Right lobe of liver (tissue), 6 donors: ENCODE data around the gene STK10. TPM values are rescaled to one million over a fixed set of nuclear protein-coding genes. Genes with fewer than 3 reads are reported as not detected.

Experiments used
- ATAC-seq, 4 donors: fragments of 200-7000 bp; cut with Tn5 transposase; one replicate each; pipeline ENCODE4 v1.9.1; 2020; ENCODE audit warnings: mild to moderate bottlenecking in 4 of 4, moderate library complexity in 4 of 4
- DNase-seq, 3 donors: peaks; one replicate each; pipeline ENCODE4 v3.0.0-alpha.2; 2020
- H3K27ac ChIP-seq, 3 donors: fragments of 200-600 bp; one replicate each; pipeline ENCODE4 v1.8.0; 2022
- H3K27me3 ChIP-seq, 2 donors: fragments of 200-600 bp; one replicate each; pipeline ENCODE4 v1.8.0; 2022
- H3K36me3 ChIP-seq, 4 donors: fragments of 200-600 bp; sonication (generic) in 1 of 4; one replicate each; pipeline versions ENCODE4 v1.5.1 to v1.8.0; 2017 to 2022; ENCODE audit warnings: control low read depth in 1 of 4
- H3K4me1 ChIP-seq, 4 donors: fragments of 200-600 bp; sonication (generic) in 1 of 4; one replicate each; pipeline versions ENCODE4 v1.5.1 to v1.8.0; 2017 to 2022; ENCODE audit warnings: control low read depth in 1 of 4
- H3K4me3 ChIP-seq, 3 donors: fragments of 200-600 bp; one replicate each; pipeline ENCODE4 v1.8.0; 2022
- H3K9me3 ChIP-seq, 4 donors: fragments of 200-600 bp; sonication (generic) in 1 of 4; one replicate each; pipeline versions ENCODE4 v1.5.1 to v1.8.0; 2017 to 2022; ENCODE audit warnings: control low read depth in 1 of 4
- CTCF ChIP-seq, 4 donors: fragments of 200-600 bp in 3 of 4; fragments of 450-650 bp in 1 of 4; IDR thresholded peaks; one replicate each; pipeline versions ENCODE4 v1.5.1 to v1.8.0; 2016 to 2022; ENCODE audit warnings: antibody characterized with exemption in 4 of 4, mild to moderate bottlenecking in 2 of 4
- POLR2A ChIP-seq: fragments of 450-650 bp; IDR thresholded peaks from one replicate; pipeline ENCODE4 v1.6.1; 2017; ENCODE audit warnings: antibody characterized with exemption, mild to moderate bottlenecking
- WGBS: methylation state at CpG from one replicate; pipeline ENCODE4 v1.1.6; 2018; ENCODE audit warnings: low coverage, low lambda C conversion rate; ENCODE audit not compliant: insufficient coverage; ENCODE audit errors: missing lambda C conversion rate; 5-methylcytosine and 5-hydroxymethylcytosine counted together
- intact Hi-C, 2 donors: fragments of 100-400 bp; cut with DNase I; formaldehyde crosslinking; loops; one replicate each; pipeline versions ENCODE4 v1.11.2 to v1.14.1; 2022
- total RNA-seq, 6 experiments: library from RNA; depleted of rRNA in 2 of 6; stranded (reverse); fragments of >200 nt in 2 of 6; fragmentation: NEBNext Ultra II Directional in 3 of 6; extraction: Animal tissue kit (Norgen Biotek cat#: 25700) in 3 of 6; gene quantifications; one replicate each; pipeline versions ENCODE4 v1.1.0 to v1.2.4, GENCODE V29; 2016 to 2023
- donor health status: DM: no; HTN: yes; CAD: no.
- donor health status: DM: no; HTN: no; CAD: no.
- donor health status: DM: no; HTN: no; CAD: no.
- donor health status: DM: no; HTN: yes; CAD: no.
- donor health status: DM: no; HTN: yes; CAD: no.

STK10 gene
- total RNA-seq, 6 experiments from 2014 or later: 6.9 to 27.4 (median 9.0) TPM

- no peaks in the 10 kb centered on the region for H3K4me1 ChIP-seq
- no peak overlapping the region for H3K4me3 ChIP-seq
- WGBS: 89% methylated on average over 3 of the region's 9 CpGs
- intact Hi-C loops: no loop called here
- DNase-seq (no peak), ATAC-seq (no peak)
- H3K27me3 ChIP-seq: no peaks in the 10 kb centered on the region
- H3K27ac ChIP-seq: no peak overlapping the region
- no peaks in the 10 kb centered on the region for H3K36me3 ChIP-seq
- H3K9me3 ChIP-seq: no peaks in the 10 kb centered on the region
- TF ChIP-seq POLR2A (no peak), CTCF (IDR thresholded peaks at IDR 0.05) (no peak)
Measured at GRCh38 chr5:172148381-172148780, 39.6 kb downstream of the STK10 start.

- DNase-seq: no peak
- no peak for TF ChIP-seq POLR2A
- no peak for ATAC-seq
- Histone ChIP-seq H3K4me1 (no peaks in the 10 kb centered on the region), H3K27ac (no peak overlapping the region), H3K9me3 (no peaks in the 10 kb centered on the region), H3K36me3 (no peaks in the 10 kb centered on the region), H3K27me3 (no peaks in the 10 kb centered on the region), H3K4me3 (no peak overlapping the region)
- intact Hi-C loops: no loop called here
- 80% methylated on average over 1 of the region's 10 CpGs for WGBS
Measured at GRCh38 chr5:172147857-172148256, 40.2 kb downstream of the STK10 start.

GRCh38 chr5:172146748-172147092 is 41.3 kb downstream of the STK10 start:
- DNase-seq (no peak), ATAC-seq (no peak)
- TF ChIP-seq CTCF (IDR thresholded peaks at IDR 0.05): no peak
- TF ChIP-seq POLR2A: no peak
- Histone ChIP-seq H3K9me3 (no peaks in the 10 kb centered on the region), H3K4me1 (no peaks in the 10 kb centered on the region), H3K27ac (no peak overlapping the region), H3K4me3 (no peak overlapping the region), H3K27me3 (no peaks in the 10 kb centered on the region), H3K36me3 (no peaks in the 10 kb centered on the region)
- intact Hi-C loops: no loop called here
- WGBS: 93% methylated on average over 5 of the region's 9 CpGs

GRCh38 chr5:172145870-172146747 is 41.9 kb downstream of the STK10 start:
- no peak for DNase-seq
- intact Hi-C loops: no loop called here
- Histone ChIP-seq H3K27me3 (no peaks in the 10 kb centered on the region), H3K9me3 (no peaks in the 10 kb centered on the region), H3K4me1 (no peaks in the 10 kb centered on the region), H3K4me3 (no peak overlapping the region), H3K36me3 (no peaks in the 10 kb centered on the region), H3K27ac (no peak overlapping the region)
- 90% methylated on average over 17 of the region's 21 CpGs for WGBS
- TF ChIP-seq CTCF (IDR thresholded peaks at IDR 0.05): no peak
- no peak for TF ChIP-seq POLR2A
- ATAC-seq: no peak
